Activated naive CD4-positive, alpha-beta T cell treated with anti-CD3 and anti-CD28 coated beads for 36 hours (primary cell): ENCODE results near the gene ASB4. TPM values are rescaled to one million over a fixed set of nuclear protein-coding genes. Genes with fewer than 3 reads are reported as not detected.
A peak's percentile ranks its signal among the peaks of the same experiment; 100 is the strongest.

Experiments
- CTCF ChIA-PET: fragments of 350-600 bp; sonication (Branson Sonifier 250); formaldehyde crosslinking; loops from one replicate; lab custom pipeline; 2021; ENCODE audit warnings: antibody characterized with exemption; lab: Charles Lee
- DNase-seq: peaks from one replicate; pipeline ENCODE4 v3.0.0-alpha.2; 2020
- H3K27ac Mint-ChIP-seq: one replicate; pipeline ENCODE4 v1.8.0; 2021; ENCODE audit warnings: mild to moderate bottlenecking, mixed read lengths
- H3K27me3 Mint-ChIP-seq: one replicate; pipeline ENCODE4 v1.8.0; 2021; ENCODE audit warnings: low read depth, mixed read lengths
- H3K36me3 Mint-ChIP-seq: one replicate; pipeline ENCODE4 v1.8.0; 2021; ENCODE audit warnings: low read depth, mixed read lengths
- H3K4me1 Mint-ChIP-seq: one replicate; pipeline ENCODE4 v1.8.0; 2021; ENCODE audit warnings: low read depth, mixed read lengths
- H3K4me3 Mint-ChIP-seq: one replicate; pipeline ENCODE4 v1.8.0; 2021; ENCODE audit warnings: mild to moderate bottlenecking, moderate library complexity, mixed read lengths
- H3K9me3 Mint-ChIP-seq: one replicate; pipeline ENCODE4 v1.8.0; 2021; ENCODE audit warnings: mixed read lengths
- intact Hi-C: fragments of 100-400 bp; cut with micrococcal nuclease; formaldehyde crosslinking; loops from one replicate; pipeline ENCODE4 v1.15.1; 2023
- total RNA-seq, 2 experiments: library from RNA; stranded (reverse); gene quantifications; one replicate each; pipeline ENCODE4 v1.2.3, GENCODE V29; 2021

ASB4 gene
- total RNA-seq, 2 experiments from 2014 or later: not detected

DNA sequence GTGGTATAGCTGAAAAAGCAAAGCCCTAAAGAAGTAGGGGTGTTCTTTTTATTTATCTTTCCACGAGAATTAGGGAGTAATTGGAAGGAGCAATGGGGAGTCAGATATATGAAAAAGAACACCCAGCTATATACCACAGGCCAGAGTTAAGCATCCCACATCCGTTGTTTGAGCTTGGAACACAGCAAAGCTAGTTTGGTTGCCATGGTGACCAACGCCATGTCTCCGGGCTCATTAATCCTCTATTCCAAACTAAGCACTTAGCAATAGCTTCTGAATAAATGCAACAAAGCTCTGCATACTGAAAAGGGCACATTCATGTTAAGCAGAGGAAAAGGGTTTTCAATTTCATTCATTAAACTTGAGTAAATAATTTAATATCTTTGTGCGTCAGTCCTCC lies 23.5 kb downstream of the ASB4 start:
- CTCF ChIA-PET: interaction anchor here (0.9 to 1.4 kb wide), 5 partner anchors 20 to 363 kb away, joined by 3 to 5 read pairs (median 3); no protein-coding TSS in a partner anchor
- Mint-ChIP-seq H3K4me3 (no peak overlapping the region), H3K27ac (no peak overlapping the region), H3K4me1 (no peaks in the 10 kb centered on the region), H3K36me3 (no peaks in the 10 kb centered on the region), H3K9me3 (no peaks in the 10 kb centered on the region), H3K27me3 (peaks cover 9% of the 10 kb centered on the region)
- intact Hi-C loops: no loop called here
- no peak for DNase-seq

DNA sequence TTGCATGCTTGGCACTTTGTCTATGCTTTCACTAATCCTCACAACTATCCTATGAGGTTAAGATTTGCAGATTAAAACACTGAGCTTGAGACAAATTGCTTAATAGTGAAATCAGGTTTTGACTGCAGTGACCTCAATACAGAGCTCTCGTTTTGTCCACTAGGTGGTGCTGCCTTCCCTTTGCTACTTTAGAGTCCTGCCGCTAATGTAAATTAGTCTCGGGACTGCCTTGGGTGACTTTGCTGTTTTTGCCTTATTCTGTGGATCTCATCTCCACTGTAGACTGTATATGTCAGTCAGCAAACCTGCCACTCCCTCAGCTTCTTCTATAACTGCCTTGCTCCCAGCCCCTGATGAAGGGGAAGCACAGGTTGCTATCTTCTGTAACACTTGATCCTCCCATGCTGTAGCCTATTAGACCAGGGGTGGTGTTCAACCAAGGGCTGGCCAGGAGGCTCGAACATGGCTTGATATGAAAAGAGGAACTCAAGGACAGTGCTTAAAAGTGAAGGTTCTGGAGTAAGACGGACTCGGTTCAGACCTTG lies 26.0 kb downstream of the ASB4 start:
- Mint-ChIP-seq H3K27ac (no peak overlapping the region), H3K4me1 (no peaks in the 10 kb centered on the region), H3K27me3 (peaks cover 15% of the 10 kb centered on the region), H3K4me3 (no peak overlapping the region), H3K36me3 (no peaks in the 10 kb centered on the region), H3K9me3 (no peaks in the 10 kb centered on the region)
- CTCF ChIA-PET: interaction anchor here (0.7 to 3.8 kb wide), 23 partner anchors 9 to 1143 kb away, joined by 3 to 55 read pairs (median 4); no protein-coding TSS in a partner anchor
- intact Hi-C loops: loop anchor here (1.0 kb wide), 3 partner anchors 175 to 360 kb away; no protein-coding TSS in a partner anchor
- DNase-seq: peak; percentile 76

DNA sequence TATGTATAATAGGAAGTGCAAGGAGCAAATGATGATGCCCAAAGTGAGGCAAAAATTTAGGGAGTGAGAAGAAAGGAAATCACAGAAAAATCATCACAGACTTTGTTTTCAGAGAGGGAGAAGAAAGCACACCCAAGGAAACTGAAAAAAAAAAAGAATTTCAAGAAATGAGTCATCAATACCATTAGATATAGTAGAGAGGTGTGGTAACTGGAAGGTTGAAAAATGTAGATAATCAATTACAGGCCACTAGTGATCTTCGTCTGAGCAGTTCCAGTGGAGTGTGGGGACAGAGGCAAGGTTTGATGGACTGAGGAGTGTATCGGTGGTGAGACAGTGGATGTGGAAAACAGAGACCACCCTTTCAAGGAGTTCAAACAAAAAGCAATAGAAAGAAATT lies 31.7 kb downstream of the ASB4 start:
- no peaks in the 10 kb centered on the region for H3K9me3 Mint-ChIP-seq
- no peaks in the 10 kb centered on the region for H3K36me3 Mint-ChIP-seq
- peaks cover 14% of the 10 kb centered on the region for H3K27me3 Mint-ChIP-seq
- no peak overlapping the region for H3K4me3 Mint-ChIP-seq
- H3K27ac Mint-ChIP-seq: no peak overlapping the region
- CTCF ChIA-PET: no interaction called here
- no peaks in the 10 kb centered on the region for H3K4me1 Mint-ChIP-seq
- DNase-seq: no peak
- intact Hi-C loops: no loop called here

- no peak overlapping the region for H3K4me3 Mint-ChIP-seq
These were observed 32.1 kb downstream of the ASB4 start for GRCh38 chr7:95517870-95518269.

GRCh38 chr7:95520136-95520535 lies 34.4 kb downstream of the ASB4 start:
- H3K27ac Mint-ChIP-seq: no peak overlapping the region
- H3K4me3 Mint-ChIP-seq: no peak overlapping the region
- H3K4me1 Mint-ChIP-seq: no peaks in the 10 kb centered on the region
- H3K9me3 Mint-ChIP-seq: no peaks in the 10 kb centered on the region
- peaks cover 11% of the 10 kb centered on the region for H3K27me3 Mint-ChIP-seq
- no peak for DNase-seq
- intact Hi-C loops: no loop called here
- no peaks in the 10 kb centered on the region for H3K36me3 Mint-ChIP-seq
- CTCF ChIA-PET: no interaction called here

More at GRCh38 chr7:95517870-95518269, 32.1 kb downstream of the ASB4 start:
- Mint-ChIP-seq H3K9me3 (no peaks in the 10 kb centered on the region), H3K27me3 (peaks cover 15% of the 10 kb centered on the region), H3K36me3 (no peaks in the 10 kb centered on the region), H3K4me1 (no peaks in the 10 kb centered on the region), H3K27ac (no peak overlapping the region)
- no peak for DNase-seq
- CTCF ChIA-PET: no interaction called here
- intact Hi-C loops: no loop called here

- CTCF ChIA-PET: interaction anchor here (0.5 to 2.1 kb wide), 3 partner anchors 14 to 161 kb away, joined by 4 to 6 read pairs (median 5); no protein-coding TSS in a partner anchor
- no peak for DNase-seq
- no peak overlapping the region for H3K4me3 Mint-ChIP-seq
- no peak overlapping the region for H3K27ac Mint-ChIP-seq
- intact Hi-C loops: no loop called here
- no peaks in the 10 kb centered on the region for H3K4me1 Mint-ChIP-seq
- H3K9me3 Mint-ChIP-seq: no peaks in the 10 kb centered on the region
- peaks cover 8% of the 10 kb centered on the region for H3K27me3 Mint-ChIP-seq
- H3K36me3 Mint-ChIP-seq: no peaks in the 10 kb centered on the region
These were observed 39.8 kb downstream of the ASB4 start for GRCh38 chr7:95525503-95525902.

DNA sequence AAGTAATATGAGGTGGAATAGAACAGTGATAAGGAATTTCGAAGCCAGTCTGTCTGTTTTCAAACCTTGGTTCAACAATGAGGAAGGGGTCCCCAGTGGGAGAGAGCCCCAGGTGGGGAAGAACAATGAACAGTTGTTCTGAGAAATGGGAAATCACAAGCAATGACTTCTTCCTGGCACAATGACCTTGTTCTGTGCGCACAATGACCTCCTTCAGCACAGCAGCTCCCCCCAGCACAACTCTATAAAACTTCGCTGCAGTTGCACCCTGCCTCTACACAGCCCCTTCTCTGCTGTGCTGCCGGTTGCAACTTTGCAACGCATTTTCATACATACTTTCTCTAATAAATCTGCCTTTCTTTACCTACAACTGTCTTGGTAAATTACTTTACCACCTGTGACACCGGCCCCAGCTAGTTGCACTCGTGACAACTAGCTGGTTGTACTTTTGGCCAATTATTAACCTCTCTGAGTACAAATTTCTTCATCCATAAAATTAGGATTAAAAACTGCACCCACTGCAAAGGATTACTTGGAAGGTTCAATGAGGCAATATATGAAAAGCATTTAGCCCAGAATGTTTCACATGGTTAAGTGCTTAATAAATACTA lies 40.5 kb downstream of the ASB4 start:
- Mint-ChIP-seq H3K4me3 (no peak overlapping the region), H3K9me3 (no peaks in the 10 kb centered on the region), H3K27ac (no peak overlapping the region), H3K27me3 (peaks cover 8% of the 10 kb centered on the region), H3K36me3 (no peaks in the 10 kb centered on the region), H3K4me1 (no peaks in the 10 kb centered on the region)
- intact Hi-C loops: loop anchor here (2.0 kb wide), 1 partner anchor 1501 kb away; no protein-coding TSS in a partner anchor
- no peak for DNase-seq
- CTCF ChIA-PET: interaction anchor here (0.7 to 2.1 kb wide), 5 partner anchors 14 to 383 kb away, joined by 3 to 6 read pairs (median 5); no protein-coding TSS in a partner anchor

- DNase-seq: peak; percentile 15
- Mint-ChIP-seq H3K27ac (no peak overlapping the region), H3K4me1 (no peaks in the 10 kb centered on the region), H3K9me3 (no peaks in the 10 kb centered on the region), H3K4me3 (no peak overlapping the region), H3K27me3 (peaks cover 8% of the 10 kb centered on the region), H3K36me3 (no peaks in the 10 kb centered on the region)
- CTCF ChIA-PET: interaction anchor here (0.7 to 2.5 kb wide), 8 partner anchors 15 to 382 kb away, joined by 3 to 19 read pairs (median 6); no protein-coding TSS in a partner anchor
- intact Hi-C loops: loop anchor here (1.0 to 2.0 kb wide), 2 partner anchors 163 to 1500 kb away; no protein-coding TSS in a partner anchor
These were observed 41.5 kb downstream of the ASB4 start for GRCh38 chr7:95527033-95527775.

DNA sequence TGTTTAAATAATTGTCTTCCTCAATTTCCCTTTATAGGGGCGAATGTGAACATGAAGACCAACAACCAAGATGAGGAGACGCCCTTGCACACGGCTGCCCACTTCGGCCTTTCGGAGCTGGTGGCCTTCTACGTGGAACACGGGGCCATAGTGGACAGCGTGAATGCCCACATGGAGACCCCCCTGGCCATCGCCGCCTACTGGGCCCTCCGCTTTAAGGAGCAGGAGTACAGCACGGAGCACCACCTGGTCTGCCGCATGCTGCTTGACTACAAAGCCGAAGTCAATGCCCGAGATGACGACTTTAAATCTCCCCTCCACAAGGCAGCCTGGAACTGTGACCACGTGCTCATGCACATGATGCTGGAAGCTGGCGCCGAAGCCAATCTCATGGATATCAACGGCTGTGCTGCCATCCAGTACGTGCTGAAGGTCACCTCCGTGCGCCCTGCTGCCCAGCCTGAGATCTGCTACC lies 42.1 kb downstream of the ASB4 start:
- intact Hi-C loops: loop anchor here (1.0 to 2.0 kb wide), 3 partner anchors 162 to 1499 kb away; no protein-coding TSS in a partner anchor
- Mint-ChIP-seq H3K4me1 (no peaks in the 10 kb centered on the region), H3K4me3 (no peak overlapping the region), H3K9me3 (no peaks in the 10 kb centered on the region), H3K27me3 (peaks cover 6% of the 10 kb centered on the region), H3K36me3 (no peaks in the 10 kb centered on the region), H3K27ac (no peak overlapping the region)
- DNase-seq: no peak
- CTCF ChIA-PET: interaction anchor here (0.7 to 2.5 kb wide), 6 partner anchors 12 to 233 kb away, joined by 3 to 19 read pairs (median 6); no protein-coding TSS in a partner anchor

- Mint-ChIP-seq H3K36me3 (no peaks in the 10 kb centered on the region), H3K27ac (no peak overlapping the region), H3K4me3 (no peak overlapping the region), H3K27me3 (peaks cover 3% of the 10 kb centered on the region), H3K4me1 (no peaks in the 10 kb centered on the region), H3K9me3 (no peaks in the 10 kb centered on the region)
- intact Hi-C loops: no loop called here
- no peak for DNase-seq
- CTCF ChIA-PET: interaction anchor here (2.2 to 2.5 kb wide), 3 partner anchors 18 to 161 kb away, joined by 6 to 19 read pairs (median 8); no protein-coding TSS in a partner anchor
These were observed 44.0 kb downstream of the ASB4 start for GRCh38 chr7:95529701-95530100.

- CTCF ChIA-PET: interaction anchor here (0.6 to 1.8 kb wide), 3 partner anchors 20 to 1533 kb away, joined by 3 to 5 read pairs (median 3); no protein-coding TSS in a partner anchor
- H3K4me3 Mint-ChIP-seq: no peak overlapping the region
- H3K36me3 Mint-ChIP-seq: no peaks in the 10 kb centered on the region
- no peaks in the 10 kb centered on the region for H3K4me1 Mint-ChIP-seq
- intact Hi-C loops: no loop called here
- H3K27me3 Mint-ChIP-seq: peaks cover 3% of the 10 kb centered on the region
- no peak overlapping the region for H3K27ac Mint-ChIP-seq
- no peaks in the 10 kb centered on the region for H3K9me3 Mint-ChIP-seq
- no peak for DNase-seq
These were observed 45.1 kb downstream of the ASB4 start for GRCh38 chr7:95530881-95531280.
